GM23248 (cell line): ENCODE results near the gene ELOB.

Experiments used
- EZH2 ChIP-seq: fragments of 200-600 bp; sonication (generic); IDR thresholded peaks from 2 replicates; pipeline ENCODE4 v1.6.1; 2018; ENCODE audit warnings: antibody characterized with exemption, mild to moderate bottlenecking; ENCODE audit not compliant: insufficient read depth, poor library complexity, severe bottlenecking
- EZH2phosphoT487 ChIP-seq: fragments of 200-600 bp; sonication (generic); IDR thresholded peaks from 2 replicates; pipeline ENCODE4 v1.6.1; 2018; ENCODE audit warnings: antibody characterized with exemption, moderate library complexity, mild to moderate bottlenecking, low read depth; ENCODE audit not compliant: insufficient read depth

GRCh38 chr16:2767891-2768290, 9.2 kb downstream of the ELOB start:
- TF ChIP-seq EZH2phosphoT487: no peak
- no peak for TF ChIP-seq EZH2
